NB4 (cell line): Measurements from ENCODE around the gene C11orf86.

Experiments used
- MAX ChIP-seq: IDR thresholded peaks from 2 replicates; pipeline ENCODE4 v1.6.1; 2011; ENCODE audit warnings: low read depth, low read length
- POLR2A ChIP-seq: IDR thresholded peaks from 2 replicates; pipeline ENCODE4 v1.6.1; 2011; ENCODE audit warnings: mild to moderate bottlenecking; ENCODE audit not compliant: insufficient read length; ENCODE audit errors: extremely low read depth
- TF ChIP-seq, protein P1 (sequence below): IDR thresholded peaks from one replicate; pipeline ENCODE4 v1.5.1; 2012; ENCODE audit warnings: low read depth, low read length

- TF ChIP-seq, protein P1, sequence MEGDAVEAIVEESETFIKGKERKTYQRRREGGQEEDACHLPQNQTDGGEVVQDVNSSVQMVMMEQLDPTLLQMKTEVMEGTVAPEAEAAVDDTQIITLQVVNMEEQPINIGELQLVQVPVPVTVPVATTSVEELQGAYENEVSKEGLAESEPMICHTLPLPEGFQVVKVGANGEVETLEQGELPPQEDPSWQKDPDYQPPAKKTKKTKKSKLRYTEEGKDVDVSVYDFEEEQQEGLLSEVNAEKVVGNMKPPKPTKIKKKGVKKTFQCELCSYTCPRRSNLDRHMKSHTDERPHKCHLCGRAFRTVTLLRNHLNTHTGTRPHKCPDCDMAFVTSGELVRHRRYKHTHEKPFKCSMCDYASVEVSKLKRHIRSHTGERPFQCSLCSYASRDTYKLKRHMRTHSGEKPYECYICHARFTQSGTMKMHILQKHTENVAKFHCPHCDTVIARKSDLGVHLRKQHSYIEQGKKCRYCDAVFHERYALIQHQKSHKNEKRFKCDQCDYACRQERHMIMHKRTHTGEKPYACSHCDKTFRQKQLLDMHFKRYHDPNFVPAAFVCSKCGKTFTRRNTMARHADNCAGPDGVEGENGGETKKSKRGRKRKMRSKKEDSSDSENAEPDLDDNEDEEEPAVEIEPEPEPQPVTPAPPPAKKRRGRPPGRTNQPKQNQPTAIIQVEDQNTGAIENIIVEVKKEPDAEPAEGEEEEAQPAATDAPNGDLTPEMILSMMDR = no peak
- TF ChIP-seq POLR2A (no peak), MAX (no peak)
These were observed 27.3 kb downstream of the C11orf86 start for GRCh38 chr11:67002297-67002913.
